Activated naive CD4-positive, alpha-beta T cell treated with anti-CD3 and anti-CD28 coated beads, Interleukin-2, amount 50 U/mL, for 16 hours (primary cell): ENCODE data around the gene MAGED2.
"Not testable (repeated sequence)": the region's sequence is repeated elsewhere in the genome, so short reads cannot be mapped to it uniquely, and the experiment has no call there.

Experiments used
- DNase-seq: peaks from one replicate; pipeline ENCODE4 v3.0.0-alpha.2; 2020

MAGED2 gene

GRCh38 chrX:54820737-54821136 is 13.2 kb downstream of the MAGED2 start:
- no peak for DNase-seq

GRCh38 chrX:54821310-54821709 is 13.8 kb downstream of the MAGED2 start:
- DNase-seq = no peak

GRCh38 chrX:54824195-54824594 is 16.6 kb downstream of the MAGED2 start:
- DNase-seq = no peak

- no peak for DNase-seq
Observed at GRCh38 chrX:54824722-54825121, 17.2 kb downstream of the MAGED2 start.

- DNase-seq = peak; percentile 22
Observed at GRCh38 chrX:54825716-54826438, 18.3 kb downstream of the MAGED2 start.

- no peak for DNase-seq
Observed at GRCh38 chrX:54826598-54826997, 19.1 kb downstream of the MAGED2 start.

- no peak for DNase-seq
Observed at GRCh38 chrX:54838583-54838982, 31.0 kb downstream of the MAGED2 start.

GRCh38 chrX:54841184-54841874 is 33.8 kb downstream of the MAGED2 start:
- not testable (repeated sequence) for DNase-seq

GRCh38 chrX:54842607-54843006 is 35.1 kb downstream of the MAGED2 start:
- no peak for DNase-seq

- no peak for DNase-seq
Observed at GRCh38 chrX:54843050-54843449, 35.5 kb downstream of the MAGED2 start.

GRCh38 chrX:54847700-54848099 is 40.2 kb downstream of the MAGED2 start:
- DNase-seq = not testable (repeated sequence)

GRCh38 chrX:54865208-54865607 is 57.7 kb downstream of the MAGED2 start:
- DNase-seq = no peak
